ENCODE data around the gene HYCC1. TPM values are rescaled to one million over a fixed set of nuclear protein-coding genes. Genes with fewer than 3 reads are reported as not detected.
"Not testable (repeated sequence)": the region's sequence is repeated elsewhere in the genome, so short reads cannot be mapped to it uniquely, and the experiment has no call there.

HYCC1 gene
- total and polyA plus RNA-seq, 9 of the 15 experiments (the other 6 are each of a cell fraction or from before 2014, with no cell fraction given), result 11.2 to 40.6 (median 37.9) TPM

- 20% methylated on average over 3 of the region's 3 CpGs for WGBS (ENCODE audit: insufficient coverage, low coverage, missing lambda C conversion rate)
- H2AFZ ChIP-seq (ENCODE audit: low read depth, low read length); in situ Hi-C loops (cut with MboI); ATAC-seq; DNase-seq (ENCODE audit: extremely low read depth in 1 of 4, low spot score in 3 of 4); H3K9ac ChIP-seq (ENCODE audit: insufficient read depth in 1 of 2, low read depth in 2 of 2, low read length in 2 of 2); FAIRE-seq; H3K9me3 ChIP-seq (replicated peaks; ENCODE audit: control insufficient read depth, insufficient read depth, low read depth, low read length); H4K20me1 ChIP-seq (replicated peaks; ENCODE audit: control insufficient read depth, insufficient read depth, low read length); CTCF ChIA-PET (ENCODE audit: low intra/inter-chr PET ratio); H3K4me3 ChIP-seq; H3K4me2 ChIP-seq (ENCODE audit: insufficient read depth, low read length); H3K9me1 ChIP-seq (ENCODE audit: control insufficient read depth, insufficient read depth, low read length); H3K27me3 ChIP-seq (ENCODE audit: control insufficient read depth in 2 of 2, insufficient read depth in 2 of 2, low read length in 2 of 2); H3K4me1 ChIP-seq (replicated peaks in 1 of 2; ENCODE audit: control insufficient read depth in 2 of 2, insufficient read depth in 2 of 2, low read length in 2 of 2); H3K27ac ChIP-seq (ENCODE audit: extremely low read depth, low read depth, low read length); BruUV-seq (replicated peaks); H3K36me3 ChIP-seq (ENCODE audit: control insufficient read depth, insufficient read depth, low read length); H3K79me2 ChIP-seq (ENCODE audit: control insufficient read depth, insufficient read depth, low read length): not testable (repeated sequence)
- intact Hi-C loops (cut with micrococcal nuclease), result loop anchor here (10.0 kb wide), 1 partner anchor 226 kb away; the partner anchor contains the start of gene TOMM7
- POLR2A ChIA-PET, result interaction anchor here (0.6 kb wide), 1 partner anchor 54 kb away, joined by 4 read pairs; no protein-coding TSS in a partner anchor
These were observed 37.2 kb upstream of the HYCC1 start for GRCh38 chr7:23051124-23051485.

GRCh38 chr7:23046336-23046735, 32.4 kb upstream of the HYCC1 start:
- H3K9me1 ChIP-seq (ENCODE audit: control insufficient read depth, insufficient read depth, low read length); DNase-seq (ENCODE audit: extremely low read depth in 1 of 4, low spot score in 3 of 4); CTCF ChIA-PET (ENCODE audit: low intra/inter-chr PET ratio); H3K27me3 ChIP-seq (ENCODE audit: control insufficient read depth in 2 of 2, insufficient read depth in 2 of 2, low read length in 2 of 2); H3K9me3 ChIP-seq (replicated peaks; ENCODE audit: control insufficient read depth, insufficient read depth, low read depth, low read length); H3K4me2 ChIP-seq (ENCODE audit: insufficient read depth, low read length); H3K4me3 ChIP-seq; H3K36me3 ChIP-seq (ENCODE audit: control insufficient read depth, insufficient read depth, low read length); BruUV-seq (replicated peaks); FAIRE-seq; POLR2A ChIA-PET; H4K20me1 ChIP-seq (replicated peaks; ENCODE audit: control insufficient read depth, insufficient read depth, low read length); intact Hi-C loops (cut with micrococcal nuclease); in situ Hi-C loops (cut with MboI); H2AFZ ChIP-seq (ENCODE audit: low read depth, low read length); H3K27ac ChIP-seq (ENCODE audit: extremely low read depth, low read depth, low read length); H3K4me1 ChIP-seq (replicated peaks in 1 of 2; ENCODE audit: control insufficient read depth in 2 of 2, insufficient read depth in 2 of 2, low read length in 2 of 2); H3K79me2 ChIP-seq (ENCODE audit: control insufficient read depth, insufficient read depth, low read length); H3K9ac ChIP-seq (ENCODE audit: insufficient read depth in 1 of 2, low read depth in 2 of 2, low read length in 2 of 2); ATAC-seq: not testable (repeated sequence)
- no CpG with 5 or more reads among the region's 29 CpGs for WGBS (ENCODE audit: insufficient coverage, low coverage, missing lambda C conversion rate)

- H3K79me2 ChIP-seq (ENCODE audit: control insufficient read depth, insufficient read depth, low read length); H3K4me1 ChIP-seq (replicated peaks in 1 of 2; ENCODE audit: control insufficient read depth in 2 of 2, insufficient read depth in 2 of 2, low read length in 2 of 2); ATAC-seq; H3K9ac ChIP-seq (ENCODE audit: insufficient read depth in 1 of 2, low read depth in 2 of 2, low read length in 2 of 2); POLR2A ChIA-PET; H3K4me2 ChIP-seq (ENCODE audit: insufficient read depth, low read length); H3K4me3 ChIP-seq; H3K27me3 ChIP-seq (ENCODE audit: control insufficient read depth in 2 of 2, insufficient read depth in 2 of 2, low read length in 2 of 2); H4K20me1 ChIP-seq (replicated peaks; ENCODE audit: control insufficient read depth, insufficient read depth, low read length); H3K9me3 ChIP-seq (replicated peaks; ENCODE audit: control insufficient read depth, insufficient read depth, low read depth, low read length); FAIRE-seq; in situ Hi-C loops (cut with MboI); H3K36me3 ChIP-seq (ENCODE audit: control insufficient read depth, insufficient read depth, low read length); BruUV-seq (replicated peaks); DNase-seq (ENCODE audit: extremely low read depth in 1 of 4, low spot score in 3 of 4); H3K9me1 ChIP-seq (ENCODE audit: control insufficient read depth, insufficient read depth, low read length); CTCF ChIA-PET (ENCODE audit: low intra/inter-chr PET ratio); H2AFZ ChIP-seq (ENCODE audit: low read depth, low read length); intact Hi-C loops (cut with micrococcal nuclease); H3K27ac ChIP-seq (ENCODE audit: extremely low read depth, low read depth, low read length): not testable (repeated sequence)
- 79% methylated on average over 4 of the region's 6 CpGs for WGBS (ENCODE audit: insufficient coverage, low coverage, missing lambda C conversion rate)
These were observed 31.2 kb upstream of the HYCC1 start for GRCh38 chr7:23045086-23045485.

Data from K562 (cell line).